Subcutaneous abdominal adipose tissue (tissue), 5 donors: ENCODE data around the gene TRPM2.
A peak's percentile ranks its signal among the peaks of the same experiment; 100 is the strongest.
"Not testable (repeated sequence)": the region's sequence is repeated elsewhere in the genome, so short reads cannot be mapped to it uniquely, and the experiment has no call there.

Experiments used
- H3K27ac ChIP-seq: one replicate; pipeline ENCODE4 v1.7.0; 2013; ENCODE audit warnings: low read depth, mild to moderate bottlenecking, inconsistent platforms, low read length, moderate library complexity
- H3K27me3 ChIP-seq, 5 donors: one replicate each; pipeline ENCODE4 v1.7.0; 2013; ENCODE audit warnings: low read length in 5 of 5, inconsistent platforms in 1 of 5; ENCODE audit not compliant: control insufficient read depth in 5 of 5, insufficient read depth in 4 of 5
- H3K36me3 ChIP-seq, 5 donors: one replicate each; pipeline ENCODE4 v1.7.0; 2013; ENCODE audit warnings: low read length in 5 of 5; ENCODE audit not compliant: control insufficient read depth in 5 of 5, insufficient read depth in 5 of 5
- H3K4me1 ChIP-seq, 5 donors: one replicate each; pipeline ENCODE4 v1.7.0; 2013; ENCODE audit warnings: low read length in 5 of 5, mild to moderate bottlenecking in 3 of 5, moderate library complexity in 1 of 5; ENCODE audit not compliant: control insufficient read depth in 5 of 5, insufficient read depth in 5 of 5
- H3K4me3 ChIP-seq, 5 donors: one replicate each; pipeline ENCODE4 v1.7.0; 2013; ENCODE audit warnings: low read length in 5 of 5, low read depth in 1 of 5
- H3K9ac ChIP-seq, 5 donors: one replicate each; pipeline ENCODE4 v1.7.0; 2013; ENCODE audit warnings: low read length in 5 of 5, mild to moderate bottlenecking in 4 of 5, moderate library complexity in 3 of 5
- H3K9me3 ChIP-seq, 5 donors: one replicate each; pipeline ENCODE4 v1.7.0; 2013; ENCODE audit warnings: low read length in 5 of 5; ENCODE audit not compliant: control insufficient read depth in 5 of 5
- donor health status: healthy.
- donor health status: healthy.
- donor health status: healthy.
- donor health status: healthy.
- donor health status: healthy.

TRPM2 gene

GRCh38 chr21:44334329-44335030 is 18.9 kb upstream of the TRPM2 start:
- Histone ChIP-seq H3K27ac (no peak overlapping the region), H3K36me3 (peaks cover 0 to 54% (median 26%) of the 10 kb centered on the region in 5 donors), H3K4me3 (no peak overlapping the region), H3K4me1 (peaks cover 0 to 40% (median 20%) of the 10 kb centered on the region in 5 donors), H3K9me3 (no peaks in the 10 kb centered on the region), H3K9ac (no peak overlapping the region), H3K27me3 (no peaks in the 10 kb centered on the region)

GRCh38 chr21:44335266-44336059 is 18.0 kb upstream of the TRPM2 start:
- Histone ChIP-seq H3K36me3 (peaks cover 0 to 51% (median 26%) of the 10 kb centered on the region in 5 donors), H3K9ac (no peak overlapping the region), H3K9me3 (no peaks in the 10 kb centered on the region), H3K4me3 (no peak overlapping the region), H3K27me3 (no peaks in the 10 kb centered on the region), H3K27ac (no peak overlapping the region), H3K4me1 (peaks cover 2 to 45% (median 26%) of the 10 kb centered on the region in 5 donors)

DNA sequence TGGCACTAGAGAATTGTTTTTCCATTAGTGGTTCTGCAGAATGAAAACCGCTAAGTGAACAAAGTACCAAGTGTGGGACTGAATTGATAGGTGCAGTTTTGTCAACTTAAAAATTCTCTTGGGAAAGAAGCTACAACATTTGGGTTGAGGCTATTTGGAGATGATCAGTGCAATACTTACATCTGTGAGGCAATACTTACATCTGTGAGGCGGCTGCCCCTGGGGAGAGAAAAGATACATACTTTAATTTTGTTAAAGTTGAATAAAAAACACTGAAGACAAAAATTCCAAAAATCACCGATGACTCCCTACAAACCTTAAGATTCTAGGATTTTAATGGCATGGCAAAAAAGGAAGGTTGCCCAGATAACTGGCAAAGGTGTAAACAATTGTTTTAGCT is 16.0 kb upstream of the TRPM2 start:
- no peak overlapping the region for H3K4me3 ChIP-seq
- peak overlapping the region; percentile 82 for H3K27ac ChIP-seq
- peaks cover 2 to 25% (median 20%) of the 10 kb centered on the region in 5 donors for H3K4me1 ChIP-seq
- no peak overlapping the region for H3K9ac ChIP-seq
- no peaks in the 10 kb centered on the region for H3K9me3 ChIP-seq
- peaks cover 0 to 34% (median 18%) of the 10 kb centered on the region in 5 donors for H3K36me3 ChIP-seq
- H3K27me3 ChIP-seq = no peaks in the 10 kb centered on the region

- H3K9ac ChIP-seq = peak overlapping the region in 3 of 5 donors; percentile 48 to 66 (median 61)
- no peaks in the 10 kb centered on the region for H3K27me3 ChIP-seq
These were observed 15.2 kb upstream of the TRPM2 start for GRCh38 chr21:44337941-44338895.

GRCh38 chr21:44338971-44339910 is 14.2 kb upstream of the TRPM2 start, which contains the start of gene CFAP410:
TSS of gene CFAP410 (minus strand) at chr21:44339390. CDS start at chr21:44339194, 196 bp downstream.
- Histone ChIP-seq H3K27ac (peak within 1 kb of the TSS; percentile 82), H3K36me3 (peaks cover 0 to 23% (median 12%) of the 10 kb centered on the region in 5 donors), H3K4me1 (peaks cover 2 to 23% (median 20%) of the 10 kb centered on the region in 5 donors), H3K9me3 (no peaks in the 10 kb centered on the region), H3K9ac (peak within 1 kb of the TSS; percentile 49 to 95 (median 91)), H3K27me3 (no peaks in the 10 kb centered on the region), H3K4me3 (peak within 1 kb of the TSS; percentile 82 to 95 (median 91))

More at GRCh38 chr21:44337941-44338895, 15.2 kb upstream of the TRPM2 start:
- Histone ChIP-seq H3K9me3 (no peaks in the 10 kb centered on the region), H3K4me1 (peaks cover 2 to 23% (median 20%) of the 10 kb centered on the region in 5 donors), H3K27ac (peak overlapping the region; percentile 82), H3K36me3 (peaks cover 0 to 28% (median 12%) of the 10 kb centered on the region in 5 donors), H3K4me3 (peak overlapping the region; percentile 60 to 74 (median 63))

DNA sequence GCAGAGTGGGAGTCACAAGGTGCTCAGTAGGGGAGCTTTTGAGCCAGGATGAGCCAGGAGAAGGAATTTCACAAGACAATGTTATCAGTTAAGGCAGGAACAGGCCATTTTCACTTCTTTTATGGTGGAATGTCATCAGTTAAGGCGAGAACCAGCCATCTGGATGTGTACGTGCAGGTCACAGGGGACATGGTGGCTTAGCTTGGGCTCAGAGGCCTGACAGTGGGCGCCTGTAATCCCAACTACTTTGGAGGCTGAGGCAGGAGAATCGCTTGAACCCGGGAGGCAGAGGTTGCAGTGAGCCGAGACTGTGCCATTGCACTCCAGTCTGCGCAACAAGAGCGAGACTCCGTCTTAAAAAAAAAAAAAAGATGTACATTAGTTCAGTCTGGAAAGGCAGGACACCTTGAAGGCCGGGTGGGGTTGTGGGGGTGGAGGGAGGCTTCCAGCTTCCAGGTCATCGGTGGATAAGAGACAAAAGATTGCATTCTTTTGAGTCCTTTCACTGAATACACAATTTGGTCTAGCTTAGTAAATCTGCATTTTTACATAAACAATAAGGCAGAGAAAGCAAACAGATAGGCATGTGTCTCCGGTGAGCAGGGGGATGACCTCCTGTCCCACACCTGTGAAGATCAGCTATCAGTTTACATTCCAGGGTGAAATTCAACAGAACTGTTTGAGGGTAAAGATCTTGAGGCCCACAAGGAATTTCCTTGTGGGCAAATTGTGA is 11.5 kb upstream of the TRPM2 start:
- H3K36me3 ChIP-seq, H3K9ac ChIP-seq, H3K9me3 ChIP-seq, H3K4me3 ChIP-seq, H3K27ac ChIP-seq: not testable (repeated sequence)
- Histone ChIP-seq H3K4me1 (peaks cover 2 to 23% (median 20%) of the 10 kb centered on the region in 5 donors), H3K27me3 (peaks cover 0 to 13% (median 8%) of the 10 kb centered on the region in 5 donors)

GRCh38 chr21:44342981-44343380 is 10.4 kb upstream of the TRPM2 start:
- H3K9ac ChIP-seq, H3K4me3 ChIP-seq, H3K27ac ChIP-seq, H3K36me3 ChIP-seq, H3K9me3 ChIP-seq: not testable (repeated sequence)
- H3K27me3 ChIP-seq = peaks cover 0 to 13% (median 8%) of the 10 kb centered on the region in 5 donors
- H3K4me1 ChIP-seq = peaks cover 2 to 14% (median 13%) of the 10 kb centered on the region in 5 donors

DNA sequence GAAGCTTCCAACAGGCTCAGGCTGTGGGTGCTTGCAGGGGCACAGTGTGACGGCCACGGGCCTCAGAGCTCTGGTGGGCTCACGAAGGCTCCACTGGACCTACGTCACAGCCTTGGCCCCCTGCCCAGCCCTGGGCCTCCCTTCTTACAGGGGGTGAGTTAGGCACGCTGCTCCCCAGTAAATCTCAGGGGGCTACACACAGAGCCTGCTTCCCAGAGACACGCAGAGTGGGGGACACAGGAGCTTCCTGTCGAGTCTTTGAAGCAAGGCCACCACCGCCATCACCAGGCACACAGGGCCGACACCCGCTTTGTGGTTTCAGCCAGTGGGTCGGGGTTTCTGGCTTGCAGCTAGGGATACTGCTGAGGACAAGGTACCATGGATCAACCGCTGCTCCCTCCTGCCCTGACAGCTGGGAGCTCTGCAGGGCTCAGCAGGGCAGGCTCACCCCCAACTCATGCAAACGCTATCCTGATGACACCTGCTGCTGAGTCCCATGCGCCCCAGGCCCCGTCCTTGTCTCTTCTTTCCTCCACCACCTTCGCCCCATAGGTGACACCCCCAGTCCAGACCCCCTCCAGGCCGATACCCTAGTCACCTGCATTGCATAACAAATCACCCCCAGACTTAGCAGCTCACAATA is 8.8 kb upstream of the TRPM2 start:
- Histone ChIP-seq H3K9me3 (no peaks in the 10 kb centered on the region), H3K4me3 (no peak overlapping the region), H3K9ac (no peak overlapping the region), H3K36me3 (no peaks in the 10 kb centered on the region), H3K27ac (no peak overlapping the region), H3K4me1 (peaks cover 2 to 9% (median 8%) of the 10 kb centered on the region in 5 donors), H3K27me3 (peaks cover 0 to 21% (median 17%) of the 10 kb centered on the region in 5 donors)
